ENCODE measurements around the gene SRL.

The SRL gene

GRCh38 chr16:4194661-4195060, 47.2 kb downstream of the SRL start:
- no peak for DNase-seq

DNA sequence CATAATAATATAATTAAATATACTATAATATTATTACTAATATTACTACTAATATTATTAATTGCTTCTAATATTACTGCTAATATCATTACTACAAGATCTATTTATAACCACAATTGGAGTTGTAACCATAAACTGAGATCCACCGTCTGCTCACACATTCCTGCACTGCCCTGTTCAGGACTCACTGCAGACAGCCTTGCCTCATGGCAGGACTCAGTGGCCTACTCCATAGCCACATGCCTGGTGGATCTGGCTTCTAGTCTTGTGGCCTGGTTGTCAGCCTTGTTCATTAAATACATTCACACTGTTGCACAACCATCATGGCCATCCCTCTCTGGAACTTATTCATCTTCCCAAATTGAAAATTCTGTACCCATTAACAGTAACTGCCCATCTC, 48.0 kb downstream of the SRL start:
- no peak for DNase-seq

- no peak for DNase-seq
These were observed 49.7 kb downstream of the SRL start for GRCh38 chr16:4192206-4192605.

GRCh38 chr16:4190712-4191333, 51.1 kb downstream of the SRL start:
- DNase-seq: no peak

DNA sequence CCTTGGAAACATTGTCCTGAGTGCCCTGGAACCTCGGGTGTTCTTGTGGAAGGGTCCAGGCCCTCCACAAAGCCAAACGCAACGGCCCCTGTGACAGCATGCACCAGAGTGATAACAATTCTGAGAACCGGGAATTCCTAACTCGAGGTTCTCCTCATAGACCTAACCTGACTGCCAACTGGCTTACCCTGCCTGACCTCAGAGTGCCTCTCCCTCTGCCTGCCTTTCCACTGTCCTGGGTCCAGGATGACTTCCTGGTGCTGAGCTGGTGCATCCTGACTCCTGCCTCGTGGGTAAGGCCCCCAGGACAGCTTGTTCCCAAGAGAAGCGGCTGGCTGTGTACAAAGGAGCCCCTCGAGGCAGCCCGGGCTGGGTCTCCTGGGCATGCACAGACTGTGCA, 51.8 kb downstream of the SRL start:
- no peak for DNase-seq

GRCh38 chr16:4184038-4184702, 57.7 kb downstream of the SRL start:
- DNase-seq: no peak

DNA sequence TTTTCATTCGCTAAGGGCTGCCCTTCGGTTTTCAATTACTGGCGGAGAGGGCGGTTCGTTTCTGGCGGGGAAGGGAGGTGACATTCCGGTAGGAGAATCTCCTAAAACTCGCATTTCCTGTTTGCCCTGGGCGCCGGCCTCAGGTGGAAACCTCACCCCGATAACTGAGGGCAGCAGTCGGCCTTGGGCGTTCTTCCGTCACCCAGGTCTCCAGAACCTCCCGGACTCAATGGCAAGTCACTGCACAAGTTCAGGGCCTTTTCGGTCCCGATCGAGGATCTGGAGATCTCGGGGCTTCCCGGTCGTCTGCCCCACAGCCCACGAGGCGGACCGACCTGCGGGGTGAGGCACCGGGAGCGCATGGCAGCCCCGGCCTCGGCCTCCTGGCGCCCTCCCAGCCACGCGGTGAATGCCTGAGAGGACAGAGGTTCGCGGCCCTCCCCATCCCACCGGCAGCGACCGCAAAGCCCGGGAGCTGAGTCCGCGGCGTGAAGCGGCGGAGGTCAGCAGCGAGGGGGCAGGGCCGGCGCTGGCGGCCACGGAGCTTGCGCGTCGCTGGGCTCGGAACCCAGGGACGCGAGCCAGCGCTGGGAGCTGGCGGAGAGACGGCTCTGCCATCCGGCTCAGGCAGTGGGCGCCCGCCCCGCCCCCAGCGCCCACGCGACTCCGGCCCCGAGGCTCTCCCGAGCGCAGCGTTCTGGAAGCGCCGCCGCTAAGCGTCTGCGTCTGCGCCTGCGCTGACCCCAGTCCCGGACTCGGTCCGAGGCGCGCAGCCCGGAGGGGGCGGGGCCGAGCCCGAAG, 58.4 kb downstream of the SRL start:
- peak; percentile 86 for DNase-seq

GRCh38 chr16:4182581-4183236, 59.2 kb downstream of the SRL start:
- DNase-seq: no peak

DNA sequence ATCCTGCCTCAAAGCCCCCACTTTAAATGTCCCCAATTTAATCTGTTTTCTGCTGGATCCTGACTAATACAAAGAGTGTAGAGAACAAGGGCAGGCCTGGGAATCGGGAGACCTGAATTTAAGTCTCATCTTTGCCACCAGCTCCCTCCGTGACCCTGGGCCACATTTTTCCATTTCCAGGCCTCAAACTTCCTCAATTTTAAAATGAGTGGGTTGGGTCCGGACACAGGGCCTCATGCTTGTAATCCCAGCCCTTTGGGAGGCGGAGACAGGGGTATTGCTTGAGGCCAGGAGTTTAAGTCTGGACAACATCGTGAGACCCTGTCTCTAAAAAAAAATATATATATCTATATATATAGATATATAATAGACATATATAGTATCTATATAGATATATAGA, 61.4 kb downstream of the SRL start:
- no peak for DNase-seq

DNA sequence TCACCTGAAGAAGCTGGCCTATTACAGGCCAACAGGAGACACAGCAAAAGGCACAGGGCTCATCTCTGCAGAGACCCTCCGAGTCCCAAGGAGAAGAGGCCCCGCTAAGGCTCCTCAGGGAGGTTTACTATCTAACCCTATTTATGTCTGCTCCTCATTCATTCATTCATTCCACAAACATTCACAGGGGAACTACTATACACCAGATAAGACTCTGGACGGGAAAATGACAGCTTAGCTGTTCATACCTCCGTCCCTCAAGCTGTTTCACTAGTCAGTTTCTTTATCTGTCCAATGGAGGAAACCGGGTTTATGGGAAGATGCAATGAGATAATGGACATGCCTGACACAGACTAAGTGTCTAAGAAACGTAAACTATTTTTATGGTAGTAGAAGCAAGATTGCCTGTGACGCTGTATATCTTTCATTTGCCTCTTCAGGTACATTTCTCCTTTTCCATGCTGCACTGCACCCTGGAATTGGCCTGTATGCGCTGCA, 62.1 kb downstream of the SRL start:
- no peak for DNase-seq

- DNase-seq: no peak
These were observed 62.9 kb downstream of the SRL start for GRCh38 chr16:4179020-4179419.

GRCh38 chr16:4178468-4179010, 63.3 kb downstream of the SRL start:
- DNase-seq: no peak

DNA sequence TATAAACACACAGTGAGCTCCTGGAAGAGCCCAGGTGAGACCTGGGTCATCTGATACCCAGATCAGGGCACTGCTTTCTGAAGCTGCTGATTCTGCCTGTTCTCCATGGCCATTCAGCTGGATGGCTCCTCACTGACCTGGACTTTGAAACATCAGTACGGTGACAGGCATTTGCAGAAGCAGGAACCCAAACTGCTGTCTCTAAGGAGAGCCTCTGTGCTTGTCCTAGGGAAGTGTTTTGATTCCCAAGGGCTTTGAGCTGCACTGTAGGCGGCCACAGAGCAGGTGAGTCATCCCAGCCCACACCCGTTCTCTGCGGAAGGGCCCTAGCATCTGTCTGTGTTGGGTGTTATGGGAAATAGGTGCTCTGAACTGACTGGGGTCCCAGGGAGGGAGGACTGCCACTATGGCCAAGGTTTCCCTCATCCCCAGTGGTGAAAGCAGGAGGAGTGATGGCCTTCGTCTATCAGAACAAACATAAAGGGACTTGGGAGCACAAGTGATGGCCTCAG, 64.9 kb downstream of the SRL start:
- DNase-seq: peak; percentile 39

DNA sequence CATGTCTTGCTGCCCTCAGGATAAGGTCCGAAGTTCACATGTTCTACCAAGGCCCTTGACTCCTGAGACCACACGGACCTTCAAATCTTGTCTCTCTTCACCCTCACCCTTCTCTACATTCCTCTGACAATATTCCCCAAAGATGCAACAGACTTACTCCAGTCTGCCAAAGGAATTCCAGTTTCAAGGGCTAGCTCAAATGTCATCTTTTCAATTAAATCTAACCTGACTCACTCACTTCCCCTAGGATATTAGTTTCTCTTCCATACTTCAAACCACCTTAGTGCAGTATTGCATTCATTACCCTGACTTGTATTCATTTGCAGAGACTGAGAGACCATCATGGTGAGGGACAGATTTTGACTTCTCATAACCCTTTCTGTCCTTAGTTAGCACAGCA, 66.0 kb downstream of the SRL start:
- DNase-seq: no peak

- DNase-seq: no peak
These were observed 69.8 kb downstream of the SRL start for GRCh38 chr16:4172070-4172469.

DNA sequence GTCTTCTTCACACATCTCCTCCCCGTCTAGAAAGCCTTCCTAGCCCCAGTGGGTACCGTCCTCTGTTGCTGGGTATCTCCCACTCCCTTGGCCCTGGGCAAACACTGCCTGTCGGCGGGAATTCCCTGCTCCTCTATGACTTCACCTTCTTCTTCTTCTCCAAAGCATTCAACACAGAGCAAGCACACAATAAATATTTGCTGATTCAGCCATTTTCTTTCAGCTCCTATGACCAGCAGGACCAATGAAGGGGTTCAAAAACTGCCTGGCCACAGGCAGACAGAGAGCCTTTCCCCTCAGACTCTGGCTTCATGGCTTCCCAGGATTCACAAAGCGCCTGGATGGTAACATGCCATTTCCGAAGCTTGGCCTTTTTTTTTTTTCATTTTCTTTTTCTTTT, 72.5 kb downstream of the SRL start:
- DNase-seq: no peak

DNA sequence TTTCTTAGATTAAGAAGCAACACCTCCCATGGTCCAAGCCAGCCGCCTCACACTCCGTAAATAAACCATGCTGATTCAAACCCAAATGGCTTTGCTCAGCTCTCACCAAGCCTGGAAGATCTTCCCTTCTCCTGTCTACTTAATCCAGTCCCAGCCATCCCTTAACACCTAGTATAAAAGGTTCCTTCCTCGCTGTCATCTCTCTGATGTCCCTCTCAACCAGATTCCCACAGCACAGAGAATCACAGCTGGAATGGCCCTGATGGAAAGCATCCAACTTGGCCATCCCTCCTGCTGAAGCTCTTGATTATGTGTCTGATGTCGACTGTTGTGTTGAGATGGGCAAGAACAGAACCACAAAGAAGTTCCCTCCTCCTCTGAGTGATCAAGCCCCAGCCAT, 75.1 kb downstream of the SRL start:
- DNase-seq: no peak

GRCh38 chr16:4160658-4161430, 81.0 kb downstream of the SRL start:
- DNase-seq: no peak

- DNase-seq: no peak
These were observed 82.2 kb downstream of the SRL start for GRCh38 chr16:4159726-4160125.

DNA sequence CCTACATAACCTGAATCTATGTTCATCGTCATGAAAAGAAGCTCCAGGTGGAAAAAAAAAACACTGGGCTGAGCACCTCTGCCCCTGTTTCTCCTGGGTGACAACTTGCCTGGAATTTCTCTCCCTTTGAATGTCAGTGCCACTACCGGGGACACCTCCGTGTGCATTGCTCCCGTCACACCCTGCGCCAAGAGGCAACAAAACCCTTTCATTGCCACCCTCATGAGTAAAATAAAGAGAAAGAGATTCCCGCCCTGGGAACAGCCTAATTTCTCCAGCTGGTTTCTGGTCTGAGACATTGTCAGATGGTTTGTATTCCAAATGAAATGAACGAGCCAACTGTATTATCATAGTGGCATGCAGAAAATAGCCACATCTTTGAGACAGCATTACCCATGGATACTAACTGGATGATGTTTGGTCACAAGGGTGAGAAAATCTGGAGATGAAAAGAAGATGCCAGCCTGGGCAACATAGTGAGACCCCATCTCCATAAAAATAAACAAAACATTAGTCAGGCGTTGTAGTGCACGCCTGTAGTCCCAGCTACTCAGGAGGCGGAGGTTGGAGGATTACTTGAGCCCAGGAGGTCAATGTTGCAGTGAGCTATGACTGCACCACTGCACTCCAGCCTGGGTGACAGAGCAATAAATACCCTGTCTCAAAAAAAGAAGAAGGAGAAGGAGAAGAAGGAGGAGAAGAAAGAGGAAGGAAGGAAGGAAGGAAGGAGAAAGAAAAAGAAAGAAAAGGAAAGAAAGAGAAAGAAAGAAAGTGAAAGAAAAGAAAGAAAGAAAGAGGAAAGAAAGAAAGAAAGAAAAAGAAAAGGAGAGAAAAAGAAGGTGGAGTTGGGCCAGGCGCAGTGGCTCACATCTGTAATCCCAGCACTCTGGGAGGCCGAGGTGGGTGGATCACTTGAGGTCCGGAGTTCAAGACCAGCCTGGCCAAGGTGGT, 83.5 kb downstream of the SRL start:
- DNase-seq: no peak

DNA sequence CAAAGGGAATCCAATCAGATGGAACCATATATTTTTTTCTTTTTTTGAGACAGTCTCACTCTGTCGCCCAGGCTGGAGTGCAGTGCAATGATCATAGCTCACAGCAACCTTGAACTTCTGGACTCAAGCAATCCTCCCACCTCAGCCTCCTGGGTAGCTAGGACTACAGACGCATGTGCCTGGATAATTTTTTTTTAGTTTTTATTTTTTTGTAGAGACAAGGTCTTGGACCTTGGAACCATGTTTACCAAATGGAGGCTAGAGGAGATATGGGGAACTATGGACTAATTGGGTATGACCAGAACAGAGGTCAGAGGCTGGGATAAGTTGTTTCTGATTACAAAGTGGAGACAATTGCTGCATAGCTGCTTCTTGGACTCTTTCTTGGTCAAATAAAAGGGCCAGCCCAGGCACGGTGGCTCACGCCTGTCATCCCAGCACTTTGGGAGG, 84.5 kb downstream of the SRL start:
- no peak for DNase-seq

Measured in NCI-H2171 (cell line).